CD8-positive, alpha-beta memory T cell (primary cell): ENCODE data around the gene PRICKLE2. TPM values are rescaled to one million over a fixed set of nuclear protein-coding genes. Genes with fewer than 3 reads are reported as not detected.

ENCODE experiments used
- CTCF ChIA-PET: fragments of 350-600 bp; sonication (Branson Sonifier 250); formaldehyde crosslinking; loops from one replicate; lab custom pipeline; 2021; ENCODE audit warnings: antibody characterized with exemption; lab: Charles Lee
- POLR2A ChIA-PET: fragments of 350-600 bp; sonication (Branson Sonifier 250); formaldehyde crosslinking; loops from one replicate; lab custom pipeline; 2021; ENCODE audit warnings: antibody characterized with exemption; lab: Charles Lee
- DNase-seq, 5 donors: peaks; one replicate each; pipeline versions ENCODE4 v3.0.0 to v3.0.0-alpha.2; 2020 to 2022; ENCODE audit warnings: mixed read lengths in 1 of 5
- H3K27ac ChIP-seq: one replicate; pipeline ENCODE4 v1.7.0; 2013; ENCODE audit warnings: low read depth, mild to moderate bottlenecking, low read length, moderate library complexity
- H3K27me3 ChIP-seq: 2 replicates; pipeline ENCODE4 v1.7.0; 2013; ENCODE audit warnings: low read length, mild to moderate bottlenecking; ENCODE audit not compliant: insufficient read depth, poor library complexity, severe bottlenecking
- H3K36me3 ChIP-seq: 2 replicates; pipeline ENCODE4 v1.7.0; 2013; ENCODE audit warnings: mild to moderate bottlenecking, low read length, moderate library complexity; ENCODE audit not compliant: insufficient read depth
- H3K4me1 ChIP-seq: 2 replicates; pipeline ENCODE4 v1.7.0; 2013; ENCODE audit warnings: mild to moderate bottlenecking, low read length, moderate library complexity; ENCODE audit not compliant: insufficient read depth
- H3K4me3 ChIP-seq: 2 replicates; pipeline ENCODE4 v1.7.0; 2013; ENCODE audit warnings: mild to moderate bottlenecking, low read length
- H3K9me3 ChIP-seq: 2 replicates; pipeline ENCODE4 v1.7.0; 2013; ENCODE audit warnings: mild to moderate bottlenecking, low read length
- H3K27ac Mint-ChIP-seq, 8 donors: one replicate each; pipeline ENCODE4 v1.8.0; 2020 to 2021; ENCODE audit warnings: mixed read lengths in 8 of 8, mild to moderate bottlenecking in 6 of 8, inconsistent platforms in 3 of 8, moderate library complexity in 3 of 8
- H3K27me3 Mint-ChIP-seq, 2 donors: one replicate each; pipeline ENCODE4 v1.8.0; 2020 to 2021; ENCODE audit warnings: mixed read lengths in 2 of 2, mild to moderate bottlenecking in 1 of 2, moderate library complexity in 1 of 2
- H3K36me3 Mint-ChIP-seq, 3 donors: one replicate each; pipeline ENCODE4 v1.8.0; 2020 to 2021; ENCODE audit warnings: mixed read lengths in 3 of 3, inconsistent platforms in 1 of 3, mild to moderate bottlenecking in 1 of 3
- H3K4me1 Mint-ChIP-seq, 3 donors: one replicate each; pipeline ENCODE4 v1.8.0; 2020 to 2021; ENCODE audit warnings: mixed read lengths in 3 of 3, inconsistent platforms in 1 of 3, mild to moderate bottlenecking in 1 of 3
- H3K4me3 Mint-ChIP-seq, 7 donors: one replicate each; pipeline ENCODE4 v1.8.0; 2020 to 2021; ENCODE audit warnings: mixed read lengths in 7 of 7, mild to moderate bottlenecking in 6 of 7, moderate library complexity in 4 of 7, inconsistent platforms in 2 of 7
- H3K9me3 Mint-ChIP-seq, 5 donors: one replicate each; pipeline ENCODE4 v1.8.0; 2020 to 2022; ENCODE audit warnings: mixed read lengths in 5 of 5, mild to moderate bottlenecking in 3 of 5, moderate library complexity in 2 of 5, inconsistent platforms in 1 of 5
- polyA plus RNA-seq: library from polyadenylated mRNA; unstranded; fragments of 300-500 nt; fragmentation: Illumina TruSeq; gene quantifications from one replicate; pipeline ENCODE4 v1.2.3, GENCODE V29; 2021
- total RNA-seq, 2 experiments: library from RNA; stranded (reverse); gene quantifications; one replicate each; pipeline ENCODE4 v1.2.3, GENCODE V29; 2021

Gene PRICKLE2, protein sequence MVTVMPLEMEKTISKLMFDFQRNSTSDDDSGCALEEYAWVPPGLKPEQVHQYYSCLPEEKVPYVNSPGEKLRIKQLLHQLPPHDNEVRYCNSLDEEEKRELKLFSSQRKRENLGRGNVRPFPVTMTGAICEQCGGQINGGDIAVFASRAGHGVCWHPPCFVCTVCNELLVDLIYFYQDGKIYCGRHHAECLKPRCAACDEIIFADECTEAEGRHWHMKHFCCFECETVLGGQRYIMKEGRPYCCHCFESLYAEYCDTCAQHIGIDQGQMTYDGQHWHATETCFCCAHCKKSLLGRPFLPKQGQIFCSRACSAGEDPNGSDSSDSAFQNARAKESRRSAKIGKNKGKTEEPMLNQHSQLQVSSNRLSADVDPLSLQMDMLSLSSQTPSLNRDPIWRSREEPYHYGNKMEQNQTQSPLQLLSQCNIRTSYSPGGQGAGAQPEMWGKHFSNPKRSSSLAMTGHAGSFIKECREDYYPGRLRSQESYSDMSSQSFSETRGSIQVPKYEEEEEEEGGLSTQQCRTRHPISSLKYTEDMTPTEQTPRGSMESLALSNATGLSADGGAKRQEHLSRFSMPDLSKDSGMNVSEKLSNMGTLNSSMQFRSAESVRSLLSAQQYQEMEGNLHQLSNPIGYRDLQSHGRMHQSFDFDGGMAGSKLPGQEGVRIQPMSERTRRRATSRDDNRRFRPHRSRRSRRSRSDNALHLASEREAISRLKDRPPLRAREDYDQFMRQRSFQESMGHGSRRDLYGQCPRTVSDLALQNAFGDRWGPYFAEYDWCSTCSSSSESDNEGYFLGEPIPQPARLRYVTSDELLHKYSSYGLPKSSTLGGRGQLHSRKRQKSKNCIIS
- total RNA-seq (not detected), polyA plus RNA-seq (not detected)

DNA sequence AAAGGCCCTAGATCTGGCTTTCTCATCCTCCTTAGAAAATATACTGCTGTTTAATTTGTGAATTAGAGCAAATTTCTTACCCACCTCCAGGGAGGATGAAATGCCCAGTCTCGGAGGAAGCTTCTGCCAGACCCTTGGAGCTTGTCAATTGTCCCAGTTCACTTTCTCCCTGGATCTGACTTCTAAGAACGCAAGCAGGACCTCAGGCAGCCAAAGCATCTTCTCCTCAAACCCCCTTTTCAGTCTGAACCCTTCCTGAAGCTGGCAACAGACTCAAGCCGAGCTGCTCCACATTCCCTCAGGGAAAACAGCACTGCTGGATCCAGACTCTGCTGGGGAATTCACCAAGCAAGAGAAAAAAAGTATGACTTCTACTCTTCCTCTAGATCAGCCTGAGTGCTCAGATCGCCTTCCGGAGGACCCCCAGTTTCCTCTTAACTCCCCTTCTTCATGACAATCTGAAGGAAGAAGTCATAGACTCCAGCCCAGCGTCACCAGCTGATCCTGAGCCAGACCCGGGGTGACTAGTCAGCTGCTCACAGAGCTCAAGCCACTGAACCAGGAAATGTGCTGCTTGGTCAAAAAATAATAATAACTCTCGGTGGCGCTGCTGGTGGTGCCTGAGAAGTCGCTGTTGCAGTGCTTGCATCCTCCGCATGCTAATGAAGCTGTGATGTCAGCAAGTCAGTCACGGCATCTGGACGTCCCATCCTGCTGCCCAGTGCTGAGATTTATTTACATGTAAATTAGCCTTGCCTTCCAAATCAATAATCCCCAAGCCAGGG is at the start of gene PRICKLE2:
Gene PRICKLE2, minus strand, starts transcription at position 641 of the 785 bp plus-strand sequence. CDS start 26,539 bp downstream, outside the sequence.
- Mint-ChIP-seq H3K27me3 (peaks cover 7 to 17% of the 10 kb centered on the region in 2 donors), H3K27ac (peak within 1 kb of the TSS in 1 of 8 donors; percentile 55), H3K4me3 (peak within 1 kb of the TSS in 1 of 7 donors; percentile 34), H3K36me3 (peaks cover 0 to 2% (median 0%) of the 10 kb centered on the region in 3 donors), H3K4me1 (no peaks in the 10 kb centered on the region), H3K9me3 (peaks cover 0 to 2% (median 0%) of the 10 kb centered on the region in 5 donors)
- ChIA-PET CTCF (no interaction called here), POLR2A (no interaction called here)
- Histone ChIP-seq H3K4me3 (no peak within 1 kb of the TSS), H3K27ac (no peak within 1 kb of the TSS), H3K4me1 (no peaks in the 10 kb centered on the region), H3K9me3 (no peaks in the 10 kb centered on the region), H3K36me3 (no peaks in the 10 kb centered on the region), H3K27me3 (no peaks in the 10 kb centered on the region)
- DNase-seq = no peak

DNA sequence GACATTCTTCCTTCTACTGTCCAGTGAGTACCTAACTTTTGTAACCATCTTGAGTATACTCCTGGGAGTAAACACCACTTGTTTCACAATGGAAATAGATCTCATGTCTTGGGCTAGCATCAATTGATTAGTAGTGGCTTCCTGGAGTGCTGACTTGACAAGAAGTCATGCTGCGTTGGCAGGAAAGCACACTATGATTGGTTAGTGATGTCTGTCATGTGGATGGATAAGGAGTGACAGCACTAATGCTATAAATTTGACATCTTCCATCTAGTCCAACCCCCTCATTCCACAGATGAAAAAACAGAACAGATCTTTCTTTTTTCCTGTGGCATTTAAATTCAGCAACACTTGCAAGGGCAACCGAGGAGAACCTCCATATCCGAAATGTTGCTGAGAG is 47.6 kb upstream of the PRICKLE2 start:
- Mint-ChIP-seq H3K27me3 (peaks cover 6 to 8% of the 10 kb centered on the region in 2 donors), H3K36me3 (no peaks in the 10 kb centered on the region), H3K27ac (no peak overlapping the region), H3K4me1 (no peaks in the 10 kb centered on the region), H3K4me3 (no peak overlapping the region), H3K9me3 (peaks cover 0 to 2% (median 0%) of the 10 kb centered on the region in 5 donors)
- Histone ChIP-seq H3K27me3 (no peaks in the 10 kb centered on the region), H3K4me3 (no peak overlapping the region), H3K9me3 (no peaks in the 10 kb centered on the region), H3K4me1 (no peaks in the 10 kb centered on the region), H3K27ac (no peak overlapping the region), H3K36me3 (no peaks in the 10 kb centered on the region)
- ChIA-PET CTCF (no interaction called here), POLR2A (no interaction called here)
- no peak for DNase-seq

DNA sequence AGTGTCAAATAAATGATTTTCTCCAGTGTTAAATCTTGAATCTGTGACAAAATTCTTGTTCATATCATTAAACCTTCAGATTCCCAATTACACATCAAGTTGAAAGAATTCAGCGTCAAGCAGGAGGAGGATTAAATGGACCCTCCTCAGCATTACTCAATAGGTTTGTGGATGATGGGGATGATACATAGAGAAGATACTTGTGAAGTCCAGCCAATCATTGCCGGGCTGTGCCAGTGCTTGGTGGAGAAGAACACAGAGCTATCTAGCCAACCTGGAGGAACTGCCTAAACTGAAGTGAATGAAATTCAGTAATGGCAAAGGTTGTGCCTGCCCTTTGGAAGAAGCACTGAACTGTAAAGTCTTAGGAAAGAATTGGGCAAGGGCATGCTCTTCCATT is 47.0 kb upstream of the PRICKLE2 start:
- H3K36me3 Mint-ChIP-seq = no peaks in the 10 kb centered on the region
- Histone ChIP-seq H3K36me3 (no peaks in the 10 kb centered on the region), H3K27ac (no peak overlapping the region), H3K4me3 (no peak overlapping the region), H3K9me3 (no peaks in the 10 kb centered on the region), H3K4me1 (no peaks in the 10 kb centered on the region), H3K27me3 (no peaks in the 10 kb centered on the region)
- no peak overlapping the region for H3K27ac Mint-ChIP-seq
- peaks cover 6 to 9% of the 10 kb centered on the region in 2 donors for H3K27me3 Mint-ChIP-seq
- no peak for DNase-seq
- POLR2A ChIA-PET = no interaction called here
- H3K4me3 Mint-ChIP-seq = no peak overlapping the region
- no peaks in the 10 kb centered on the region for H3K4me1 Mint-ChIP-seq
- CTCF ChIA-PET = no interaction called here
- peaks cover 0 to 2% (median 0%) of the 10 kb centered on the region in 5 donors for H3K9me3 Mint-ChIP-seq

DNA sequence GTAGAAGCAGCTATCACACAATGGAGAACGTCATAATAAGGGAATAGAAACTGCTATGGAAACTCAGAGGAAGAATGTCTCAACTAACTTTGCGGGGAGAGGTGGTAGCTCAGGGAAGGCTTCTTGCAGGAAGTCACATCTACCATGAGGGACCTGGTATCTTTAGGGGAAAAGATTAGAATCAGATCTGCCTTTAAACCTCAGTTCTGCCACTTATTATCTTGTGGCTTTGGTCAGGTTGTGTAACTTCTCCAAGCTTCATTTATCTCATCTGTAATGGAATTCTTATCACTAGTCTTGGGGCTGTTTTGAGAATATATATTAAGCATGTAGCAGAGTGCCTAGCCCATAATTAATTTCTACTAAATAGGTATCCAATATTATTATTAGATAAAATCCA is 46.4 kb upstream of the PRICKLE2 start:
- ChIA-PET CTCF (no interaction called here), POLR2A (no interaction called here)
- H3K36me3 ChIP-seq = no peaks in the 10 kb centered on the region
- H3K4me3 Mint-ChIP-seq = no peak overlapping the region
- no peaks in the 10 kb centered on the region for H3K9me3 ChIP-seq
- peaks cover 0 to 2% (median 0%) of the 10 kb centered on the region in 5 donors for H3K9me3 Mint-ChIP-seq
- H3K4me3 ChIP-seq = no peak overlapping the region
- H3K4me1 Mint-ChIP-seq = no peaks in the 10 kb centered on the region
- no peak for DNase-seq
- H3K27me3 Mint-ChIP-seq = peaks cover 6 to 15% of the 10 kb centered on the region in 2 donors
- no peak overlapping the region for H3K27ac ChIP-seq
- H3K27ac Mint-ChIP-seq = no peak overlapping the region
- H3K36me3 Mint-ChIP-seq = no peaks in the 10 kb centered on the region
- H3K27me3 ChIP-seq = no peaks in the 10 kb centered on the region
- no peaks in the 10 kb centered on the region for H3K4me1 ChIP-seq

DNA sequence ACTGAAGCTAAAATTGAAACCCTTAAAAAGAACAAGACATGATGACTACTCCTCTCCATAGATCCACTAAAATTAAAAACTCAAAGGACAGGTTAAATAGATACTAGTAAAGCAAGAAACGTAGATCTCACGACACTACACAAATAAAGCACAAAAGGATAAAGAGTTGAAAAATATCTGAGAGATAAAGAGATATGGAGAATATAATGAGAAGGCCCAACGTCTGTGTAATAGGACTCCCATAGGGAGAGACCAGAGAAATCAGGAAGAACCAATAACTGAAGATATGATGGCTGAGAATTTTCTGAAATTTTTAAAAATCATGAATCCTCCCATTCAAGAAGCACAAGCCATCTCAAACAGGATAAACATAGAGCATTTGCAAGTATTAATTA is 45.6 kb upstream of the PRICKLE2 start:
- CTCF ChIA-PET = no interaction called here
- no peak overlapping the region for H3K4me3 ChIP-seq
- DNase-seq = no peak
- no peaks in the 10 kb centered on the region for H3K27me3 ChIP-seq
- H3K9me3 ChIP-seq = no peaks in the 10 kb centered on the region
- Mint-ChIP-seq H3K27ac (no peak overlapping the region), H3K27me3 (peaks cover 6 to 19% of the 10 kb centered on the region in 2 donors), H3K4me3 (no peak overlapping the region), H3K36me3 (no peaks in the 10 kb centered on the region), H3K9me3 (peaks cover 0 to 2% (median 0%) of the 10 kb centered on the region in 5 donors), H3K4me1 (no peaks in the 10 kb centered on the region)
- no peaks in the 10 kb centered on the region for H3K36me3 ChIP-seq
- POLR2A ChIA-PET = no interaction called here
- no peak overlapping the region for H3K27ac ChIP-seq
- no peaks in the 10 kb centered on the region for H3K4me1 ChIP-seq

DNA sequence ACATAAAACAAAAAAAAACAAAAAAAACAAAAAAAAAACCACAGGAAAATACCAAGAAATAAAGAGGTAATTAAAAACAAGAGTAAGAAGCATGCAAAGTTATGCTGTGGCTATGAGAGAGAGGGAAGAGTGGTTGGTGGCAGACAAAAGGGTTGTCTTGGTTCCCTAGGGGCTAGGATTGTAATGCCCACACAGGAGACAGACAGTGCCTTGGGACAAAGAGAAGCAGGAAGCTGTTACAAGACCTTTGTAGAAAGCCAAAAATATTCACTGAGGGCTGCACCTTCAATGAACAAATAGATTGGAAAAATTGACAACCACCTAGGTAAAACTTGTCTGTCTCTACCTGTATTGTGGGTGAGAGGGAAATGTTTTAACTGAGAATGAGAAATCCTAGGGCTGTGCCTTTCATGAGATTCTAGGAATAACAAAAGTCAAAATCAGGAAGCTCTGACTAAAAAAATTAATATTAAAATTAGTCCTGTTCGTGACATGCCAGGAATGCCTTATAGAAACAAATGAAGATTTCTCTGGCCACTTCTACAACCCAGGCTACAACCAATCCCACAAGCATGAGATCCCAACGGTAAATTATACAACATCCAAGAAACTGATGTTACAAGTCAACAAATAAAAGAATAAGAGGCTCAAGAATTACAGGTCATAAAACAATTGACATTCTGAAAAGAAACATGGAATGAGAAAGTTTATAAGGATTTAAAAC is 45.0 kb upstream of the PRICKLE2 start:
- Histone ChIP-seq H3K27me3 (no peaks in the 10 kb centered on the region), H3K4me3 (no peak overlapping the region), H3K36me3 (no peaks in the 10 kb centered on the region), H3K27ac (no peak overlapping the region), H3K4me1 (no peaks in the 10 kb centered on the region), H3K9me3 (no peaks in the 10 kb centered on the region)
- Mint-ChIP-seq H3K4me1 (no peaks in the 10 kb centered on the region), H3K9me3 (peaks cover 0 to 2% (median 0%) of the 10 kb centered on the region in 5 donors), H3K27me3 (peaks cover 6 to 19% of the 10 kb centered on the region in 2 donors), H3K4me3 (no peak overlapping the region), H3K27ac (no peak overlapping the region), H3K36me3 (no peaks in the 10 kb centered on the region)
- DNase-seq = no peak
- CTCF ChIA-PET = no interaction called here
- POLR2A ChIA-PET = no interaction called here

DNA sequence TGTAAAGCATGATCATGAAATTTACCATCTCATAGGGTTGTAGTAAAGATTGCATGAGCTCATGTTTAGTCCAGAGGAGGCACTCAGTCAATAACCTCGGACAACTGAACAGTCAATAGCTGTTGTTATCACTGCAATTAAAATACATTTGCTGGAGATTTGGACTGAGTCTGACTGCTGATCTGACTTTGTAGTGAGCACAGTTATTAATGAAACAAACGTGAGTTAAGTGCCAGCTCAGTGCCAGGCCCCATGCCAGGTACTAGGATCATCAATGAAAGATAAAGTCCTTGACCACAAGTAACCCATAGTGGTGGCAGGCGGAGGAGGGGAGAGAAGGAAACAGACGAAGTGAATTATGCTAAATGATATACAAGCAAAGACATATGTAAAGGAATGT is 43.7 kb upstream of the PRICKLE2 start:
- POLR2A ChIA-PET = no interaction called here
- H3K27ac ChIP-seq = no peak overlapping the region
- H3K4me1 ChIP-seq = no peaks in the 10 kb centered on the region
- Mint-ChIP-seq H3K27me3 (peaks cover 6 to 19% of the 10 kb centered on the region in 2 donors), H3K36me3 (no peaks in the 10 kb centered on the region), H3K4me1 (no peaks in the 10 kb centered on the region), H3K27ac (no peak overlapping the region), H3K4me3 (no peak overlapping the region), H3K9me3 (peaks cover 0 to 2% (median 0%) of the 10 kb centered on the region in 5 donors)
- H3K4me3 ChIP-seq = no peak overlapping the region
- no peak for DNase-seq
- H3K36me3 ChIP-seq = no peaks in the 10 kb centered on the region
- no peaks in the 10 kb centered on the region for H3K27me3 ChIP-seq
- CTCF ChIA-PET = no interaction called here
- no peaks in the 10 kb centered on the region for H3K9me3 ChIP-seq
